HepG2 (cell line): Measurements from ENCODE around the gene CYBC1. TPM values are rescaled to one million over a fixed set of nuclear protein-coding genes. Genes with fewer than 3 reads are reported as not detected.

Source experiments
- ATAC-seq: fragments of 200-7000 bp; cut with Tn5 transposase; 3 replicates; pipeline ENCODE4 v1.9.1; 2020; ENCODE audit warnings: mild to moderate bottlenecking, moderate library complexity
- BruUV-seq: library from RNA; stranded (reverse); fragments of 400-500 nt; replicated peaks from 2 replicates; lab custom pipeline; 2021; lab: Mats Ljungman, UMichigan
- CTCF ChIA-PET: fragments of 300-600 bp; formaldehyde crosslinking; extraction: SDS; loops from one replicate; lab custom pipeline; 2021; ENCODE audit warnings: low total read pairs, inconsistent platforms, low intra/inter-chr PET ratio; lab: Yijun Ruan, JAX
- POLR2A ChIA-PET: fragments of 350-600 bp; sonication (Branson Sonifier 250); formaldehyde crosslinking; loops from one replicate; lab custom pipeline; 2020; ENCODE audit warnings: antibody characterized with exemption, inconsistent platforms; lab: Yijun Ruan, JAX
- DNase-seq: peaks from one replicate; pipeline ENCODE4 v3.0.0-alpha.2; 2015; ENCODE audit warnings: low spot score
- FAIRE-seq: peaks from 3 replicates; lab custom pipeline; 2011; peaks lifted over from hg19 to GRCh38; lab: Jason Lieb, UNC
- H2AFZ ChIP-seq: one replicate; pipeline ENCODE4 v1.6.1; 2011; ENCODE audit warnings: low read length, inconsistent platforms
- H3K27ac ChIP-seq: fragments of 300-600 bp; 3 replicates; pipeline ENCODE4 v1.8.0; 2011; ENCODE audit warnings: mixed run types, mild to moderate bottlenecking, mixed read lengths, low read length, inconsistent platforms; ENCODE audit not compliant: insufficient read depth; ENCODE audit errors: extremely low read length
- H3K27me3 ChIP-seq, 2 experiments: fragments of 200-600 bp in 1 of 2; 2 replicates in 1 of 2; 3 replicates in 1 of 2; pipeline versions ENCODE4 v1.6.0 to v1.8.0; 2011; ENCODE audit warnings: low read length in 2 of 2, mild to moderate bottlenecking in 2 of 2, moderate library complexity in 2 of 2, inconsistent platforms in 1 of 2; ENCODE audit not compliant: insufficient read depth in 2 of 2, control insufficient read depth in 1 of 2
- H3K36me3 ChIP-seq, 2 experiments: fragments of 200-600 bp in 1 of 2; replicated peaks in 1 of 2; 2 replicates in 1 of 2; 3 replicates in 1 of 2; pipeline versions ENCODE4 v1.5.1 to v1.8.0; 2011; ENCODE audit warnings: low read length in 2 of 2, inconsistent platforms in 1 of 2; ENCODE audit not compliant: insufficient read depth in 2 of 2, control insufficient read depth in 1 of 2
- H3K4me1 ChIP-seq: 2 replicates; pipeline ENCODE4 v1.5.1; 2012; ENCODE audit warnings: low read length, inconsistent platforms; ENCODE audit not compliant: insufficient read depth
- H3K4me2 ChIP-seq: 2 replicates; pipeline ENCODE4 v1.6.0; 2011; ENCODE audit warnings: low read depth, low read length, inconsistent platforms
- H3K4me3 ChIP-seq, 3 experiments: fragments of 200-600 bp in 1 of 3; sonication (generic), shearing (Covaris generic) in 1 of 3; replicated peaks in 1 of 3; 2 replicates each; pipeline ENCODE4 v1.5.1; 2011 to 2016; ENCODE audit warnings: low read length in 3 of 3, inconsistent platforms in 2 of 3, low read depth in 2 of 3, mild to moderate bottlenecking in 2 of 3, control low read depth in 1 of 3, mixed read lengths in 1 of 3; ENCODE audit not compliant: insufficient read depth in 1 of 3
- H3K79me2 ChIP-seq: one replicate; pipeline ENCODE4 v1.6.1; 2011; ENCODE audit warnings: low read length, inconsistent platforms; ENCODE audit not compliant: insufficient read depth
- H3K9ac ChIP-seq: 2 replicates; pipeline ENCODE4 v1.6.0; 2011; ENCODE audit warnings: mild to moderate bottlenecking, low read depth, low read length, inconsistent platforms; ENCODE audit not compliant: insufficient read depth
- H3K9me3 ChIP-seq: 2 replicates; pipeline ENCODE4 v1.5.1; 2012; ENCODE audit warnings: mild to moderate bottlenecking, low read length
- H4K20me1 ChIP-seq: 2 replicates; pipeline ENCODE4 v1.6.0; 2011; ENCODE audit warnings: inconsistent platforms, mild to moderate bottlenecking, low read length, moderate library complexity; ENCODE audit not compliant: insufficient read depth
- ARID2 ChIP-seq: sonication (generic); formaldehyde crosslinking; IDR thresholded peaks from 2 replicates; pipeline ENCODE4 v1.8.1; 2022; ENCODE audit warnings: mild to moderate bottlenecking, missing genetic modification reagents, borderline replicate concordance
- ASH2L ChIP-seq: fragments of 300-600, 200-600 bp; sonication (generic); IDR thresholded peaks from 2 replicates; pipeline ENCODE4 v1.7.0; 2017; ENCODE audit warnings: low read depth, mild to moderate bottlenecking, moderate library complexity, mixed read lengths, low read length; ENCODE audit not compliant: insufficient read length
- GRHL1 ChIP-seq: sonication (generic); formaldehyde crosslinking; conservative IDR thresholded peaks from 2 replicates; pipeline ENCODE4 v1.8.0; 2022; ENCODE audit warnings: missing genetic modification reagents
- ZBTB21 ChIP-seq: sonication (generic); formaldehyde crosslinking; IDR thresholded peaks from 2 replicates; pipeline ENCODE4 v1.4.0; 2020; ENCODE audit warnings: missing genetic modification reagents
- WGBS: methylation state at CpG from one replicate; pipeline ENCODE4 v1.1.6; 2017; ENCODE audit warnings: low lambda C conversion rate; 5-methylcytosine and 5-hydroxymethylcytosine counted together
- in situ Hi-C: cut with HindIII; loops from 2 replicates; pipeline ENCODE4 v1.10.0; 2017; ENCODE audit warnings: low pct_unique_long_range_greater_than_20kb; ENCODE audit not compliant: extremely low pct_ligation_motif_present
- intact Hi-C: fragments of 100-400 bp; cut with micrococcal nuclease; formaldehyde crosslinking; loops from one replicate; pipeline ENCODE4 v1.10.0; 2022; ENCODE audit not compliant: unreplicated experiment
- polyA plus RNA-seq, 8 experiments: library from polyadenylated mRNA; depleted of rRNA in 3 of 8; stranded (reverse) in 7 of 8; unstranded in 1 of 8; fragments of >200 nt; fragmentation: Illumina TruSeq in 4 of 8; extraction: Trizol in 4 of 8; gene quantifications; 2 replicates each; pipeline versions ENCODE4 v1.2.1 to v1.2.3, GENCODE V29; 2011 to 2016; ENCODE audit warnings: low read depth in 4 of 8, missing spikeins in 1 of 8, mixed read lengths in 1 of 8; ENCODE audit not compliant: insufficient read depth in 1 of 8
- total RNA-seq, 5 experiments: library from RNA; depleted of rRNA; stranded (reverse); fragments of >200 nt; fragmentation: Illumina TruSeq; extraction: Trizol; gene quantifications; 2 replicates each; pipeline ENCODE4 v1.2.3, GENCODE V29; 2016; ENCODE audit warnings: low read depth in 1 of 5
- TF ChIP-seq, protein P1 (sequence below): sonication (generic); formaldehyde crosslinking; IDR thresholded peaks from 2 replicates; pipeline ENCODE4 v1.5.0; 2020; ENCODE audit warnings: mild to moderate bottlenecking, missing genetic modification reagents

CYBC1 gene
- total and polyA plus RNA-seq, 2 of the 13 experiments (the other 11 are each of a cell fraction or from before 2014, with no cell fraction given), result 43.4 to 44.1 TPM

DNA sequence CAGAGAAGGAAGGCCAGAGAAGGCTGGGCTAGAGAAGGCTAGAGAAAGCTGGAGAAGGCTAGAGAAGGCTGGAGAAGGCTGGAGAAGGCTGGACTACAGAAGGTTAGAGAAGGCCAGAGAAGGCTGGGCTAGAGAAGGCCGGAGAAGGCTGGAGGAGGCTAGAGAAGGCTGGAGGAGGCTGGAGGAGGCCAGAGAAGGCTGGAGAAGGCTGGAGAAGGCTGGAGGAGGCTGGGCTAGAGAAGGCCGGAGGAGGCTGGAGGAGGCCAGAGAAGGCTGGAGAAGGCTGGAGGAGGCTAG is 25.7 kb downstream of the CYBC1 start:
- BruUV-seq, result no TSS peak
- intact Hi-C loops, result loop anchor here (2.0 kb wide), 1 partner anchor 72 kb away; no protein-coding TSS in a partner anchor
- CTCF ChIA-PET, result interaction anchor here (2.3 kb wide), 1 partner anchor 73 kb away, joined by 17 read pairs; no protein-coding TSS in a partner anchor

More for the DNA sequence above, 25.7 kb downstream of the CYBC1 start:
- H3K4me2 ChIP-seq, result no peak overlapping the region
- no peaks in the 10 kb centered on the region for H3K79me2 ChIP-seq
- no peak overlapping the region for H3K27ac ChIP-seq
- H4K20me1 ChIP-seq, result no peaks in the 10 kb centered on the region; the same call in 1 of the 2 replicates
- no peak overlapping the region for H2AFZ ChIP-seq
- peaks cover 6% of the 10 kb centered on the region for H3K4me1 ChIP-seq
- peaks cover 9% of the 10 kb centered on the region for H3K9me3 ChIP-seq
- H3K9ac ChIP-seq, result no peak overlapping the region
- ATAC-seq (no peak), DNase-seq (no peak), FAIRE-seq (no peak)
- WGBS, result 95% methylated on average over 2 of the region's 2 CpGs
- no peak overlapping the region for H3K4me3 ChIP-seq
- no peaks in the 10 kb centered on the region for H3K27me3 ChIP-seq
- TF ChIP-seq ASH2L (no peak), ARID2 (no peak), ZBTB21 (CRISPR knock-in tag) (no peak), GRHL1 (CRISPR knock-in tag) (no peak)
- TF ChIP-seq, protein P1, sequence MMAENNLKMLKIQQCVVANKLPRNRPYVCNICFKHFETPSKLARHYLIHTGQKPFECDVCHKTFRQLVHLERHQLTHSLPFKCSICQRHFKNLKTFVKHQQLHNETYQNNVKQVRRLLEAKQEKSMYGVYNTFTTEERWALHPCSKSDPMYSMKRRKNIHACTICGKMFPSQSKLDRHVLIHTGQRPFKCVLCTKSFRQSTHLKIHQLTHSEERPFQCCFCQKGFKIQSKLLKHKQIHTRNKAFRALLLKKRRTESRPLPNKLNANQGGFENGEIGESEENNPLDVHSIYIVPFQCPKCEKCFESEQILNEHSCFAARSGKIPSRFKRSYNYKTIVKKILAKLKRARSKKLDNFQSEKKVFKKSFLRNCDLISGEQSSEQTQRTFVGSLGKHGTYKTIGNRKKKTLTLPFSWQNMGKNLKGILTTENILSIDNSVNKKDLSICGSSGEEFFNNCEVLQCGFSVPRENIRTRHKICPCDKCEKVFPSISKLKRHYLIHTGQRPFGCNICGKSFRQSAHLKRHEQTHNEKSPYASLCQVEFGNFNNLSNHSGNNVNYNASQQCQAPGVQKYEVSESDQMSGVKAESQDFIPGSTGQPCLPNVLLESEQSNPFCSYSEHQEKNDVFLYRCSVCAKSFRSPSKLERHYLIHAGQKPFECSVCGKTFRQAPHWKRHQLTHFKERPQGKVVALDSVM (CRISPR knock-in tag), result 0 out of 2 replicates have a peak, but pooled peaks have one; percentile 68
- H3K36me3 ChIP-seq, result peaks cover 2 to 19% of the 10 kb centered on the region in 2 experiments; a peak in 3 of 5 replicates
- POLR2A ChIA-PET, result interaction anchor here (0.8 kb wide), 1 partner anchor 26 kb away, joined by 4 read pairs; no protein-coding TSS in a partner anchor
- in situ Hi-C loops, result no loop called here
